ELF-1 (cell line): ENCODE data around the gene CTIF.

Source experiments
- DNase-seq: peaks from one replicate; pipeline ENCODE4 v3.0.0-alpha.2; 2016; ENCODE audit warnings: low read depth, low spot score

CTIF gene

DNA sequence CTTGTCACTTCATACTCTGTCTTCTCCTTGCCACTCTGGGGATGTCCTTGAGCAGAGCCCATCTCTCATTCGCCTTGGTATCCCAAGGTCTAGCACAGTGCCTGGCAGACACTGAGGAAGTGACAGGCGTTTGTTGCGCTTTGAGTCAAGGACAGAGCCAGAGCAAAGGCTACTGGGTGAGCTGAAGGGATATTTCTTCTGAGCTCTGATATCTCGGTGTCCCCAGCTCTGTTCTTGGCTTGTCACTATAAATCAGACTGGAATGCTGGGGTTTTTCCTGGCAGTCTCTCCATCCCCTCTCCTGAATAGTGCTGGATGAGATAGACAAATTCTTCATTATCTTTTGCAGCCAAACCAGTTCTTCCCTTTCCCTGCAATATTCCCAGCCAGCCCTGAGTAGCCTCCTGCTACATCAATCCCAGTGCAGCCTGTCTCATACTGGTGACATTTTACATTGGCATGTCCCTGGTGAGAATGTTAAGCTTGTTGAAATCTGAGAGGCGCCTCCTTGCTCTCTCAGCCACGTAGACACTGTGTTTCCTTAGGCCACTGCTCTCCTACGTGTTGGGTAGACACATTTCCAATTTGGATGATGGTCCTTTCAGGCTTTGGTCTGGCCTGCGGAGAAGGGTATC, 61.7 kb downstream of the CTIF start:
- DNase-seq = peak; percentile 38

DNA sequence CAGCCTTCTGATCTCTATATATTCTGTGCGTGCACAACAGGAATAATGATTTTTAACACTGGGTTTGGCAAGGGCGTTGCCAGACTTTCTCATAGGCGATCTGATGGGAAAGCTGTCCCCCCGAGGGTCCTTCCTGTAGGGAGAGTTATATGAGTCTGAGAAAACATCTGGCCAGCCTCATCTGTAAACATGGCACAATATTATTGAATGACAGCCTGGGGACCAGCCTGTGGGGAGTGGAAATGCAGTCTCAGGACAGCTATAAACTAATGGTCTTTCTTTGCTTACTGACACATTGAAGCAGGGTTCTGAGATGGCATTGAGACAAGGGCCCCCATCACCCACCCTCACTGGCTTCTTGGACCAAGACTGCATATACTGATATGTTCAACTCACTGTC, 62.5 kb downstream of the CTIF start:
- DNase-seq = no peak

DNA sequence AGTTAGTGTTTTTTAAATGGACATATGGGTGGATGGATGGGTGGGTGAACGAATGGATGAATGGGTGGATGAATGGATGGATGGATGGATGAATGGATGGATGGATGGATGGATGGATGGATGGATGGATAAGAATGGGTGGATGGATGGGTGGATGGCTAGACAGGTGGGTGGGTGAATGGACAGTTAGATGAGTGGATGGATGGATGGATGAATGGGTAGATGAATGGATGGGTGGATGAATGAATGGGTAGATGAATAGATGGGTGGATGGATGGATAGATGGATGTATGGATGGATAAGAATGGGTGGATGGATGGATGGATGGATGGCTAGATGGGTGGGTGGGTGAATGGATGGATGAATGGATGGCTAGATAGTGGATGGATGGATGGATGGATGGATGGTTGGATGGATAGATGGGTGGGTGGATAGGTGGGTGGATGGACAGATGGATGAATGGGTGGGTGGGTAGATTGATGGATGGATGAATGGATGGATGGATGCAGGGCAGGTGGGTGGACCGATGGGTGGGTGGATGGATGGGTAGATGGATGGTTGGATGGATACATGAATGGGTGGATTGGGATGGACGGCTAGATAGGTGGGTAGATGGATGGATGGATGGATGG, 64.0 kb downstream of the CTIF start:
- no peak for DNase-seq

GRCh38 chr18:48605408-48605845, 66.6 kb downstream of the CTIF start:
- peak; percentile 84 for DNase-seq

- peak; percentile 60 for DNase-seq
These were observed 68.5 kb downstream of the CTIF start for GRCh38 chr18:48607056-48607984.

GRCh38 chr18:48608581-48608980, 69.8 kb downstream of the CTIF start:
- no peak for DNase-seq

DNA sequence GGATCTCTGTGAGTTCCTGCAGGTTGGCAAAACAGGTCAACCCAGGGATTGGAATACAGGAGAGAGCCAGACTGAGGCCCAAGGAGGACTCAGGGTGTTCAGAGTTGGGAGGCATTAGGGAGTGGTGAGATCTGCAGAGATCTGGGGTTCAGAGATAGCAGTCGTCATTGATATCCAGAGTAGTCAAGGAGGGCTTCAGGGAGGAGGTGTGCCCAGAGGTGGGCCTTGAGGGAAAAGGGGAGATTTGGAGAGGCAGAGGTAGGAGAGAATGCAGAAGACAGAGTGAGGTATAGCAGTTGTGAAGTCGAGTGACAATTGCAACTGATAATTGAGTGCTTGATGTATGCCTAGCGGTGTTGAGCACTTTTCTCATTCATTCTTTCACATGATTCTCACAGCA, 70.3 kb downstream of the CTIF start:
- no peak for DNase-seq

DNA sequence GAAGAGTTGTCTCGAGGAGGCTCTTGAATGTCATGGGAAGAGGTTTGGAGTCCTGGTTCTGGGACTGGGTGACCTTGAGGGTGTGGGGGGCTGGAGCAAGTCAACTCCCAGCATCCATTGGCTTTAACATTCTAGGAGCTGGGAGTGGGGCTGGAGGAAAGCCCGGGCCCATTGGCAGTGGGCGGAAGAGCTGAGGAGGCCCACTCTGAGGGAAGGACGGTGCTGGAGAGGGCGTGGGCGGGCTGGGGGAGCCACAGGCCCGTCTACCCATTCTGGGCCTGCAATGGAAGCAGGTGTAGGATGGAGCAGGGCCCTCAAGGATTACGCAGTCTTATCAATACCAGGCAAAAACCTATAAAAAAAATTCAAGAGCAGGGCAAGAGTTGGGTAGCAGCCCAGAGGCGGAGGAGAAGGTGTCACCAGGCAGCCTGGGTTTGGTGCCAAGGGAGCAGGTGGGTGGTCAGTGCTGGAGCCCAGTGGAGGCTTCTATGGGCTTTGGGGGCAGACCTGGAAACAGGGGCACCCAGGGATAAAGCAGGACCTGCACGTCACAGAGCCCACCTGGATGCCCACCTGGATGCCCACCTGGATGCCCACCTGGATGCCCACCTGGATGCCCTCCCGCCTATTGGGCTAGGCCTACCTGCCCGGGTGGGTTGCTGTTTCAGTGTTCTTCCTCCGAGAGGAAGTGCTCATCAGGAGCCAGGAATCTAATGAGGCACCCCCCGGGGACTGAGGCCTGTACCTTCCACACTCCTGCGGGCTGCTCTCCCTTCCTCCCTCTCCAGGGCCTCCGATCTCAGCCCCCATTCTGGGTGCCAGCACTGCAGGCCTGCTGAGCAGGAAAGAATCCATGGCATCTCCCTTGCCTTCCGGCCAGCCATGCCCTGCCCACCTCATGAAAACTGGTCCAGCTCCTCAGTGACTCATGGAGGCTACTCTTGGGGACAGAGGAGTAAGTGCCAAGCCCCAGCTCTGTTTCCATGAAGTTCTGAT, 71.3 kb downstream of the CTIF start:
- DNase-seq = no peak

- DNase-seq = no peak
These were observed 72.4 kb downstream of the CTIF start for GRCh38 chr18:48611203-48611602.

GRCh38 chr18:48611785-48612480, 73.1 kb downstream of the CTIF start:
- no peak for DNase-seq

- DNase-seq = no peak
These were observed 73.7 kb downstream of the CTIF start for GRCh38 chr18:48612511-48612910.

GRCh38 chr18:48612917-48613316, 74.1 kb downstream of the CTIF start:
- DNase-seq = no peak

DNA sequence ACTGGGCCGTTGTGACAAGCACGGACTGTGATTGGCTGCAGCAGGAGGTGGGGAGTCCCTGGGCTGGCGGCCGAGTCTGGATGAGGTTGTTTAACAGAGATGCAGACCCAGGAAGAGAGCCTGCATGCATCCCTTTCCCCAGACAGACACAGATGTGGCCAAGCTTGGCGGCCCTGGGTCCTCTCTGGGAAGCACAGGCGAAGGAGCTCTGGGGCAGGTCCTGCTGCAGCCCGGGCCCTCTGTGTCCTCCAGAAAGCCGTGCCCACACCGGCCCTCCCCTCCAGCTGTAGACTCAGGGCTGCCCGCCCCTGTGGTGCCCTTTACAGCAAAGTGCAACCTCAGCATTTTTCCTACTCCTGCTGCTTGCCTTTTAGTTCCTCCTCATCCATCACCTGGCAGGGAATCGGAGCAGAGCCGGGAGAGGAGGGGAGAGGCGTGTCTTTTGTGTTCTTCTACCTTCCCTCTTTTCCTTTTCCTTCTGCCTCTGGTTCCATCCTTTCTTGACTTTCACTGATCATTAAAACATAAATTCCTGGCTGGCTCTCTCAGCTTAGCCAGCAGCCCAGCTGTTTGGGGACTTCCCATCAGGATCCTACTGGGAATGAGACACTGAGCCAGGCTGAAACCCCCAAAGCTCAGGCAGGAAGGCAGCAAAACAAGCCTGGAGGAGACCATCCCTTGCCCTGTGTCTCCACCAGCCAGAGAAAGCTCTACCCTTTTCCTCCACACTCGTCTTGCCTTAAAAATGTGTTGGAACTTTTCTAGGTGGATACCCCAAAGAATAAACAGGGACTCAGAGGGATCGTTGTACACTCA, 75.0 kb downstream of the CTIF start:
- DNase-seq = peak; percentile 49

- no peak for DNase-seq
These were observed 77.0 kb downstream of the CTIF start for GRCh38 chr18:48615566-48616401.

- no peak for DNase-seq
These were observed 77.8 kb downstream of the CTIF start for GRCh38 chr18:48616484-48617255.

DNA sequence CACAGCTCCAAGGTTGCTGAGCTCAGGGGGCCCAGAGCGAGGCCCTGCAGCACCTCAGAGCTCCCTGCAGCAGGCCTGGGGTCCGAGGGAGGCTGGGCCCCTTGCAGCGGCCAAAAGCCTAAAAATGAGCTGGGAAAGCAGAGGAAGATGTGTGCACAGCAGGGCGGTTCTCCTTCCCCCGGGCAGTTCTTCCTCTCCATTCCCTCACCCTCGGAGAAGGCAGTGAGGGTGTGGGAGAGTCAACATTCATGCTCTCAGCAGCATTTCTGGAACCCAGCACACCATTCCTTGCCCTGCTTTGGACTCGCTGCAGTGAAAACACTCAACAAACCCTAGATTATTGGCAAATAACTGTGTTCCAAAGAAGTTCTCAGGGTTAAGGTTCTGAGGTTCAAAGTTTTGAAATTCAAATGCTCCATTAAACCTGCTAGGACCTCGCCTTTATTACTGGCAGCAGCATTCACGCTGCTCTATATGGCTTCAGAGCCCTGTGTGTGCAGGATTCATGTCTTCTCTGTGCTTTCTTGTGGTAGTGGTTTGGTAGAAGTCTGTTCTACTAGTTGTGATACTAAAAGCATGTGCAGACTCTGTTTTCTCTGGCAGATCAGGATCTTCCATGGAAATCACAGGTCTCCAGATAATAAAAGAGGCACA, 79.1 kb downstream of the CTIF start:
- no peak for DNase-seq

GRCh38 chr18:48619016-48619415, 80.2 kb downstream of the CTIF start:
- no peak for DNase-seq

GRCh38 chr18:48619501-48619900, 80.7 kb downstream of the CTIF start:
- no peak for DNase-seq
